A549 (cell line): ENCODE data around the gene PIGO. TPM values are rescaled to one million over a fixed set of nuclear protein-coding genes. Genes with fewer than 3 reads are reported as not detected.

Source experiments
- CBX2 ChIP-seq: fragments of 200-600 bp; sonication (generic); IDR thresholded peaks from 2 replicates; pipeline ENCODE4 v1.6.1; 2016; ENCODE audit warnings: low read depth, mild to moderate bottlenecking, borderline replicate concordance
- CBX8 ChIP-seq: fragments of 200-600 bp; sonication (generic); IDR thresholded peaks from 2 replicates; pipeline ENCODE4 v1.6.1; 2016
- CHD2 ChIP-seq: fragments of 150-350 bp; IDR thresholded peaks from 2 replicates; pipeline ENCODE4 v1.6.1; 2014; ENCODE audit warnings: low read length; ENCODE audit not compliant: partially characterized antibody
- EP300 ChIP-seq, 2 experiments: fragments of >200 bp; sonication (Bioruptor Twin); formaldehyde crosslinking; IDR thresholded peaks; 2 replicates in 1 of 2; 3 replicates in 1 of 2; pipeline ENCODE4 v1.6.1; 2016 to 2017
- FOSB ChIP-seq: fragments of 250-450 bp; sonication (Bioruptor Pico); IDR thresholded peaks from 2 replicates; pipeline ENCODE4 v1.5.0; 2020; ENCODE audit warnings: mild to moderate bottlenecking, moderate library complexity
- FOSL2 ChIP-seq, 2 experiments: fragments of 450-650 bp in 1 of 2; fragments of >200 bp in 1 of 2; sonication (Bioruptor Twin) in 1 of 2; formaldehyde crosslinking; IDR thresholded peaks; 2 replicates each; pipeline versions ENCODE4 v1.5.0 to v1.6.1; 2016 to 2020; ENCODE audit warnings: mild to moderate bottlenecking in 1 of 2, moderate library complexity in 1 of 2
- FOXS1 ChIP-seq: fragments of 250-450 bp; sonication (Bioruptor Pico); IDR thresholded peaks from 2 replicates; pipeline ENCODE4 v1.5.0; 2020; ENCODE audit warnings: mild to moderate bottlenecking, moderate library complexity
- HEYL ChIP-seq: fragments of 250-450 bp; sonication (Bioruptor Pico); IDR thresholded peaks from 2 replicates; pipeline ENCODE4 v1.8.0; 2021; ENCODE audit warnings: mild to moderate bottlenecking, moderate library complexity
- HOXA7 ChIP-seq: fragments of 250-450 bp; sonication (Bioruptor Pico); IDR thresholded peaks from 2 replicates; pipeline ENCODE4 v1.5.0; 2020; ENCODE audit warnings: mild to moderate bottlenecking, moderate library complexity
- HOXB13 ChIP-seq: fragments of 250-450 bp; sonication (Bioruptor Pico); IDR thresholded peaks from 2 replicates; pipeline ENCODE4 v1.5.0; 2020; ENCODE audit warnings: low read depth, mild to moderate bottlenecking, moderate library complexity
- HOXB5 ChIP-seq: fragments of 250-450 bp; sonication (Bioruptor Pico); IDR thresholded peaks from 2 replicates; pipeline ENCODE4 v1.5.0; 2020; ENCODE audit warnings: mild to moderate bottlenecking, moderate library complexity
- KDM5A ChIP-seq: fragments of 200-600 bp; sonication (generic); IDR thresholded peaks from 2 replicates; pipeline ENCODE4 v1.6.1; 2016; ENCODE audit warnings: antibody characterized with exemption, mild to moderate bottlenecking
- NFE2L2 ChIP-seq: fragments of 150-350 bp; conservative IDR thresholded peaks from 2 replicates; pipeline ENCODE4 v1.6.1; 2014; ENCODE audit warnings: low read length
- PHF8 ChIP-seq: fragments of 200-600 bp; sonication (generic); IDR thresholded peaks from 2 replicates; pipeline ENCODE4 v1.6.1; 2016; ENCODE audit warnings: low read depth, mild to moderate bottlenecking, antibody characterized with exemption, moderate library complexity, borderline replicate concordance
- POLR2A ChIP-seq: IDR thresholded peaks from 2 replicates; pipeline ENCODE4 v1.6.1; 2012; ENCODE audit warnings: mild to moderate bottlenecking, low read length
- POLR2AphosphoS2 ChIP-seq: conservative IDR thresholded peaks from 2 replicates; pipeline ENCODE4 v1.6.1; 2012; ENCODE audit warnings: low read length, improper control_type of control experiment, inconsistent platforms
- RAD21 ChIP-seq, 2 experiments: fragments of >200 bp in 1 of 2; sonication (Bioruptor Twin) in 1 of 2; formaldehyde crosslinking in 1 of 2; IDR thresholded peaks in 1 of 2; conservative IDR thresholded peaks in 1 of 2; 2 replicates in 1 of 2; 3 replicates in 1 of 2; pipeline ENCODE4 v1.6.1; 2012 to 2018; ENCODE audit warnings: inconsistent platforms in 1 of 2
- RNF2 ChIP-seq: fragments of 200-600 bp; sonication (generic); IDR thresholded peaks from 2 replicates; pipeline ENCODE4 v1.6.1; 2016; ENCODE audit warnings: low read depth, mild to moderate bottlenecking, antibody characterized with exemption, moderate library complexity, borderline replicate concordance
- TP53 ChIP-seq: fragments of 250-450 bp; sonication (Bioruptor Pico); IDR thresholded peaks from 2 replicates; pipeline ENCODE4 v1.5.0; 2021; ENCODE audit warnings: mild to moderate bottlenecking, moderate library complexity
- polyA plus RNA-seq, 4 experiments: library from polyadenylated mRNA; depleted of rRNA in 3 of 4; stranded (reverse); fragments of >200 nt; fragmentation: RNase III in 1 of 4; extraction: RNeasy Plus Mini Kit Qiagen cat#74134 plus additional on column Dnase treatment in 1 of 4; gene quantifications; 2 replicates in 3 of 4; 3 replicates in 1 of 4; pipeline ENCODE4 v1.2.3, GENCODE V29; 2011 to 2017
- TF ChIP-seq, protein P1 (sequence below): fragments of >200 bp; sonication (Bioruptor Twin); formaldehyde crosslinking; IDR thresholded peaks from 2 replicates; pipeline ENCODE4 v1.6.1; 2016
- TF ChIP-seq, protein P2 (sequence below): fragments of 450-650 bp; IDR thresholded peaks from 2 replicates; pipeline ENCODE4 v1.6.1; 2014; ENCODE audit warnings: antibody characterized with exemption
- TF ChIP-seq, protein P3 (sequence below): IDR thresholded peaks from 2 replicates; pipeline ENCODE4 v1.6.1; 2012; ENCODE audit warnings: low read depth, borderline replicate concordance
- TF ChIP-seq, protein P4 (sequence below): fragments of 200-600 bp; sonication (generic); IDR thresholded peaks from 2 replicates; pipeline ENCODE4 v1.6.1; 2016; ENCODE audit warnings: antibody characterized with exemption, mild to moderate bottlenecking, moderate library complexity

Gene PIGO
- polyA plus RNA-seq, 2 of the 4 experiments (the other 2 are of a cell fraction), result 47.0 to 50.4 TPM

DNA sequence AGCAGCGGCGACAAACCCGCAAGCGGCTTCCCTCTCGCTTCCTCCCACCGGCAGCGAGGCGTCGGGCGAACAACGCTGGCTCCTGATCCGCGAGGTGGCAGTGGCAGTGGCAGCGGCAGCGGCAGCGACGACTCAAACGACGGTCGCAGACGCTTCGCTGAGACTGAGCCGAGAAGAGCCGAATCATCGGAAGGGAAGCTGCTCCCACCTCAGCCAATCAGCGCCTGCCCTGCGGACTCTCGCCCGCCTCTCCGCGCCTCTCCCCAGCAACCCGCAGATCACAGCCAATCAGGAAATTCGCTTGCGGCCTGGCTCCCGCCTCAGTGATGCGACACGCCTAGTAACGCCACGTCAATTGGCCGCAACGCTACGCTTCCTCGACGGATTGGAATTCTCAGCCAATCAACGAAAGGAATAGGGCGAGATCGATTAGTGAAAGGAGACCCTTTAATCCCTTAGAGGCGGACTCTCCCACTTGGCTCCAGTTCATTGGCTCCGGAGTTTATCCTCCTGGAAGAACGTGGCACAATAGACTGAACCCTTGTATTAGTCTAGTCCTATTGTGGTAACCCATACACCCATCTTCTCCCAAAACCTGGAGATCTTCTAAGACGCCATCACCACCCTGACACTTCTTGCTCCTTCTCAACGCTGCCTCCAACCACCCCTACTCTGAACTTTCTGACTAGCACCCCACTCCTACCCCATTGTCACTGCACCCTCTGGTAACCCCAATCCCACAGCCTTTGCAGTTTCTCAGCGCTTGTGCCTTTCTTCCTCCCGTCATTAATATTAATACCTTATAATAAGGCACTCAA is 23.7 kb downstream of the PIGO start, which contains the start of gene VCP (continued):
- TF ChIP-seq, protein P1, sequence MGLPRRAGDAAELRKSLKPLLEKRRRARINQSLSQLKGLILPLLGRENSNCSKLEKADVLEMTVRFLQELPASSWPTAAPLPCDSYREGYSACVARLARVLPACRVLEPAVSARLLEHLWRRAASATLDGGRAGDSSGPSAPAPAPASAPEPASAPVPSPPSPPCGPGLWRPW, result no peak
- TF ChIP-seq RAD21 (conservative IDR thresholded peaks at IDR 0.05 in 1 of 2, IDR thresholded peaks at IDR 0.05 in 1 of 2) (no peak), NFE2L2 (no peak), TP53 (CRISPR knock-in tag) (no peak), PHF8 (no peak), EP300 (IDR thresholded peaks at IDR 0.05) (no peak), RNF2 (no peak), FOSB (no peak), CHD2 (no peak), HOXB5 (CRISPR knock-in tag) (peak; percentile 54; the same call in 1 of the 2 replicates), POLR2AphosphoS2 (no peak), FOXS1 (no peak), HOXB13 (CRISPR knock-in tag) (no peak), HOXA7 (CRISPR knock-in tag) (peak; percentile 64; the same call in 1 of the 2 replicates), CBX8 (no peak), FOSL2 (IDR thresholded peaks at IDR 0.05) (no peak), FOSL2 (CRISPR knock-in tag; IDR thresholded peaks at IDR 0.05) (no peak; the same call in 1 of the 2 replicates), HEYL (CRISPR knock-in tag) (no peak), KDM5A (no peak), POLR2A (peak; percentile 98), CBX2 (no peak)
- TF ChIP-seq, protein P2, sequence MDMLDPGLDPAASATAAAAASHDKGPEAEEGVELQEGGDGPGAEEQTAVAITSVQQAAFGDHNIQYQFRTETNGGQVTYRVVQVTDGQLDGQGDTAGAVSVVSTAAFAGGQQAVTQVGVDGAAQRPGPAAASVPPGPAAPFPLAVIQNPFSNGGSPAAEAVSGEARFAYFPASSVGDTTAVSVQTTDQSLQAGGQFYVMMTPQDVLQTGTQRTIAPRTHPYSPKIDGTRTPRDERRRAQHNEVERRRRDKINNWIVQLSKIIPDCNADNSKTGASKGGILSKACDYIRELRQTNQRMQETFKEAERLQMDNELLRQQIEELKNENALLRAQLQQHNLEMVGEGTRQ, result no peak
- TF ChIP-seq, protein P3, sequence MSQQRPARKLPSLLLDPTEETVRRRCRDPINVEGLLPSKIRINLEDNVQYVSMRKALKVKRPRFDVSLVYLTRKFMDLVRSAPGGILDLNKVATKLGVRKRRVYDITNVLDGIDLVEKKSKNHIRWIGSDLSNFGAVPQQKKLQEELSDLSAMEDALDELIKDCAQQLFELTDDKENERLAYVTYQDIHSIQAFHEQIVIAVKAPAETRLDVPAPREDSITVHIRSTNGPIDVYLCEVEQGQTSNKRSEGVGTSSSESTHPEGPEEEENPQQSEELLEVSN, result no peak
- TF ChIP-seq, protein P4, sequence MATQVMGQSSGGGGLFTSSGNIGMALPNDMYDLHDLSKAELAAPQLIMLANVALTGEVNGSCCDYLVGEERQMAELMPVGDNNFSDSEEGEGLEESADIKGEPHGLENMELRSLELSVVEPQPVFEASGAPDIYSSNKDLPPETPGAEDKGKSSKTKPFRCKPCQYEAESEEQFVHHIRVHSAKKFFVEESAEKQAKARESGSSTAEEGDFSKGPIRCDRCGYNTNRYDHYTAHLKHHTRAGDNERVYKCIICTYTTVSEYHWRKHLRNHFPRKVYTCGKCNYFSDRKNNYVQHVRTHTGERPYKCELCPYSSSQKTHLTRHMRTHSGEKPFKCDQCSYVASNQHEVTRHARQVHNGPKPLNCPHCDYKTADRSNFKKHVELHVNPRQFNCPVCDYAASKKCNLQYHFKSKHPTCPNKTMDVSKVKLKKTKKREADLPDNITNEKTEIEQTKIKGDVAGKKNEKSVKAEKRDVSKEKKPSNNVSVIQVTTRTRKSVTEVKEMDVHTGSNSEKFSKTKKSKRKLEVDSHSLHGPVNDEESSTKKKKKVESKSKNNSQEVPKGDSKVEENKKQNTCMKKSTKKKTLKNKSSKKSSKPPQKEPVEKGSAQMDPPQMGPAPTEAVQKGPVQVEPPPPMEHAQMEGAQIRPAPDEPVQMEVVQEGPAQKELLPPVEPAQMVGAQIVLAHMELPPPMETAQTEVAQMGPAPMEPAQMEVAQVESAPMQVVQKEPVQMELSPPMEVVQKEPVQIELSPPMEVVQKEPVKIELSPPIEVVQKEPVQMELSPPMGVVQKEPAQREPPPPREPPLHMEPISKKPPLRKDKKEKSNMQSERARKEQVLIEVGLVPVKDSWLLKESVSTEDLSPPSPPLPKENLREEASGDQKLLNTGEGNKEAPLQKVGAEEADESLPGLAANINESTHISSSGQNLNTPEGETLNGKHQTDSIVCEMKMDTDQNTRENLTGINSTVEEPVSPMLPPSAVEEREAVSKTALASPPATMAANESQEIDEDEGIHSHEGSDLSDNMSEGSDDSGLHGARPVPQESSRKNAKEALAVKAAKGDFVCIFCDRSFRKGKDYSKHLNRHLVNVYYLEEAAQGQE, result no peak
- TF ChIP-seq, all 56 proteins: peak for 12
